Measurements from ENCODE around the gene CHURC1.
A peak's percentile ranks its signal among the peaks of the same experiment; 100 is the strongest.

Gene CHURC1

GRCh38 chr14:64970041-64970440, 55.8 kb downstream of the CHURC1 start:
- no peak overlapping the region for H4K8ac ChIP-seq (ENCODE audit: low read depth, low read length)
- H3K4me3 ChIP-seq (ENCODE audit: low read length): no peak overlapping the region
- H3K9ac ChIP-seq (ENCODE audit: low read length): peak overlapping the region; percentile 78
- H4K5ac ChIP-seq (ENCODE audit: low read length): no peak overlapping the region
- peaks cover 24% of the 10 kb centered on the region for H3K4me1 ChIP-seq (ENCODE audit: control insufficient read depth, low read depth, low read length)
- WGBS (ENCODE audit: extremely low coverage, insufficient coverage, low lambda C conversion rate): no CpG with 5 or more reads among the region's 3 CpGs
- H2BK120ac ChIP-seq (ENCODE audit: low read depth, low read length): no peak overlapping the region
- no peak overlapping the region for H3K27ac ChIP-seq (ENCODE audit: low read depth, low read length)
- H3K36me3 ChIP-seq (ENCODE audit: control insufficient read depth, insufficient read depth, low read length): no peaks in the 10 kb centered on the region
- H2AK5ac ChIP-seq (ENCODE audit: low read length): peak overlapping the region; percentile 69
- no peak overlapping the region for H3K4ac ChIP-seq (ENCODE audit: low read depth, low read length)
- peak overlapping the region; percentile 15 for H3K4me2 ChIP-seq (ENCODE audit: low read length)
- peak overlapping the region; percentile 40 for H3K18ac ChIP-seq (ENCODE audit: low read length)
- no peaks in the 10 kb centered on the region for H3K27me3 ChIP-seq (ENCODE audit: insufficient read depth, low read length, poor library complexity)
- no peak overlapping the region for H2BK15ac ChIP-seq (replicated peaks; ENCODE audit: low read depth)
- H3K79me2 ChIP-seq (ENCODE audit: control insufficient read depth, insufficient read depth, low read length): peaks cover 50% of the 10 kb centered on the region
- peak overlapping the region; percentile 78 for H3K56ac ChIP-seq (ENCODE audit: low read length)
- H2BK5ac ChIP-seq (ENCODE audit: low read length): no peak overlapping the region
- peaks cover 23% of the 10 kb centered on the region for H3K79me1 ChIP-seq (ENCODE audit: low read length)
- DNase-seq: no peak
- no peak overlapping the region for H3K23ac ChIP-seq (ENCODE audit: low read length)

- no CpG with 5 or more reads among the region's 8 CpGs for WGBS (ENCODE audit: extremely low coverage, insufficient coverage, low lambda C conversion rate)
- Histone ChIP-seq H3K23ac (ENCODE audit: low read length) (peak overlapping the region; percentile 39), H3K18ac (ENCODE audit: low read length) (peak overlapping the region; percentile 93), H2BK5ac (ENCODE audit: low read length) (no peak overlapping the region), H3K4ac (ENCODE audit: low read depth, low read length) (peak overlapping the region; percentile 17), H3K4me1 (ENCODE audit: control insufficient read depth, low read depth, low read length) (peaks cover 24% of the 10 kb centered on the region), H3K4me2 (ENCODE audit: low read length) (peak overlapping the region; percentile 46), H3K27me3 (ENCODE audit: insufficient read depth, low read length, poor library complexity) (no peaks in the 10 kb centered on the region), H3K79me2 (ENCODE audit: control insufficient read depth, insufficient read depth, low read length) (peaks cover 44% of the 10 kb centered on the region), H2BK120ac (ENCODE audit: low read depth, low read length) (no peak overlapping the region), H3K56ac (ENCODE audit: low read length) (peak overlapping the region; percentile 88), H3K9ac (ENCODE audit: low read length) (peak overlapping the region; percentile 78), H2BK15ac (replicated peaks; ENCODE audit: low read depth) (no peak overlapping the region), H4K8ac (ENCODE audit: low read depth, low read length) (no peak overlapping the region), H3K79me1 (ENCODE audit: low read length) (peaks cover 20% of the 10 kb centered on the region), H3K27ac (ENCODE audit: low read depth, low read length) (peak overlapping the region; percentile 19), H3K4me3 (ENCODE audit: low read length) (peak overlapping the region; percentile 61), H4K5ac (ENCODE audit: low read length) (no peak overlapping the region), H2AK5ac (ENCODE audit: low read length) (no peak overlapping the region), H3K36me3 (ENCODE audit: control insufficient read depth, insufficient read depth, low read length) (no peaks in the 10 kb centered on the region)
- peak; percentile 82 for DNase-seq
Measured at GRCh38 chr14:64970776-64971477, 56.7 kb downstream of the CHURC1 start.

- Histone ChIP-seq H2AK5ac (ENCODE audit: low read length) (no peak overlapping the region), H3K27me3 (ENCODE audit: insufficient read depth, low read length, poor library complexity) (no peaks in the 10 kb centered on the region), H3K23ac (ENCODE audit: low read length) (peak overlapping the region; percentile 39), H3K4me2 (ENCODE audit: low read length) (peak overlapping the region; percentile 46), H2BK120ac (ENCODE audit: low read depth, low read length) (peak overlapping the region; percentile 78), H2BK15ac (replicated peaks; ENCODE audit: low read depth) (no peak overlapping the region), H3K56ac (ENCODE audit: low read length) (peak overlapping the region; percentile 88), H3K4ac (ENCODE audit: low read depth, low read length) (peak overlapping the region; percentile 92), H4K5ac (ENCODE audit: low read length) (no peak overlapping the region), H3K18ac (ENCODE audit: low read length) (peak overlapping the region; percentile 93), H2BK5ac (ENCODE audit: low read length) (peak overlapping the region; percentile 12), H3K4me1 (ENCODE audit: control insufficient read depth, low read depth, low read length) (peaks cover 24% of the 10 kb centered on the region), H3K36me3 (ENCODE audit: control insufficient read depth, insufficient read depth, low read length) (no peaks in the 10 kb centered on the region), H3K79me1 (ENCODE audit: low read length) (peaks cover 20% of the 10 kb centered on the region), H3K27ac (ENCODE audit: low read depth, low read length) (peak overlapping the region; percentile 19), H3K9ac (ENCODE audit: low read length) (peak overlapping the region; percentile 78), H4K8ac (ENCODE audit: low read depth, low read length) (no peak overlapping the region), H3K4me3 (ENCODE audit: low read length) (peak overlapping the region; percentile 61), H3K79me2 (ENCODE audit: control insufficient read depth, insufficient read depth, low read length) (peaks cover 40% of the 10 kb centered on the region)
- no CpG with 5 or more reads among the region's 31 CpGs for WGBS (ENCODE audit: extremely low coverage, insufficient coverage, low lambda C conversion rate)
- DNase-seq: no peak
Measured at GRCh38 chr14:64971491-64971942, 57.3 kb downstream of the CHURC1 start.

- no peaks in the 10 kb centered on the region for H3K27me3 ChIP-seq (ENCODE audit: insufficient read depth, low read length, poor library complexity)
- H3K4me3 ChIP-seq (ENCODE audit: low read length): peak within 1 kb of the TSS; percentile 61
- no CpG with 5 or more reads among the region's 96 CpGs for WGBS (ENCODE audit: extremely low coverage, insufficient coverage, low lambda C conversion rate)
- peak within 1 kb of the TSS; percentile 77 for H4K8ac ChIP-seq (ENCODE audit: low read depth, low read length)
- H3K4me2 ChIP-seq (ENCODE audit: low read length): peak within 1 kb of the TSS; percentile 81
- peaks cover 34% of the 10 kb centered on the region for H3K79me2 ChIP-seq (ENCODE audit: control insufficient read depth, insufficient read depth, low read length)
- peak within 1 kb of the TSS; percentile 93 for H3K18ac ChIP-seq (ENCODE audit: low read length)
- no peak within 1 kb of the TSS for H2AK5ac ChIP-seq (ENCODE audit: low read length)
- DNase-seq: no peak
- no peak within 1 kb of the TSS for H4K5ac ChIP-seq (ENCODE audit: low read length)
- peak within 1 kb of the TSS; percentile 92 for H3K4ac ChIP-seq (ENCODE audit: low read depth, low read length)
- H3K56ac ChIP-seq (ENCODE audit: low read length): peak within 1 kb of the TSS; percentile 88
- H3K36me3 ChIP-seq (ENCODE audit: control insufficient read depth, insufficient read depth, low read length): no peaks in the 10 kb centered on the region
- H3K79me1 ChIP-seq (ENCODE audit: low read length): peaks cover 13% of the 10 kb centered on the region
- peak within 1 kb of the TSS; percentile 82 for H3K9ac ChIP-seq (ENCODE audit: low read length)
- H2BK5ac ChIP-seq (ENCODE audit: low read length): peak within 1 kb of the TSS; percentile 77
- H2BK15ac ChIP-seq (replicated peaks; ENCODE audit: low read depth): peak within 1 kb of the TSS; percentile 15
- peak within 1 kb of the TSS; percentile 78 for H2BK120ac ChIP-seq (ENCODE audit: low read depth, low read length)
- H3K4me1 ChIP-seq (ENCODE audit: control insufficient read depth, low read depth, low read length): peaks cover 22% of the 10 kb centered on the region
- peak within 1 kb of the TSS; percentile 89 for H3K23ac ChIP-seq (ENCODE audit: low read length)
- peak within 1 kb of the TSS; percentile 74 for H3K27ac ChIP-seq (ENCODE audit: low read depth, low read length)
Measured at GRCh38 chr14:64971943-64972791, 57.9 kb downstream of the CHURC1 start, which contains the start of gene RAB15. Gene RAB15, minus strand, starts transcription at chr14:64972336. Its CDS starts 260 bp downstream, at chr14:64972076.

GRCh38 chr14:64973026-64973442, 58.8 kb downstream of the CHURC1 start:
- Histone ChIP-seq H3K79me1 (ENCODE audit: low read length) (peaks cover 11% of the 10 kb centered on the region), H3K9ac (ENCODE audit: low read length) (peak overlapping the region; percentile 82), H3K4me1 (ENCODE audit: control insufficient read depth, low read depth, low read length) (peaks cover 22% of the 10 kb centered on the region), H3K36me3 (ENCODE audit: control insufficient read depth, insufficient read depth, low read length) (no peaks in the 10 kb centered on the region), H4K5ac (ENCODE audit: low read length) (no peak overlapping the region), H3K56ac (ENCODE audit: low read length) (peak overlapping the region; percentile 88), H2BK120ac (ENCODE audit: low read depth, low read length) (no peak overlapping the region), H3K18ac (ENCODE audit: low read length) (peak overlapping the region; percentile 93), H3K27me3 (ENCODE audit: insufficient read depth, low read length, poor library complexity) (no peaks in the 10 kb centered on the region), H3K4me3 (ENCODE audit: low read length) (no peak overlapping the region), H3K4ac (ENCODE audit: low read depth, low read length) (no peak overlapping the region), H2BK5ac (ENCODE audit: low read length) (no peak overlapping the region), H4K8ac (ENCODE audit: low read depth, low read length) (no peak overlapping the region), H3K79me2 (ENCODE audit: control insufficient read depth, insufficient read depth, low read length) (peaks cover 28% of the 10 kb centered on the region), H2AK5ac (ENCODE audit: low read length) (no peak overlapping the region), H3K4me2 (ENCODE audit: low read length) (no peak overlapping the region), H2BK15ac (replicated peaks; ENCODE audit: low read depth) (no peak overlapping the region), H3K23ac (ENCODE audit: low read length) (no peak overlapping the region), H3K27ac (ENCODE audit: low read depth, low read length) (no peak overlapping the region)
- no peak for DNase-seq
- no CpG with 5 or more reads among the region's 8 CpGs for WGBS (ENCODE audit: extremely low coverage, insufficient coverage, low lambda C conversion rate)

Measured in mesendoderm (in vitro differentiated cells).